22Rv1 (cell line): ENCODE measurements around the gene GAL3ST1.

ENCODE experiments used
- ZFX ChIP-seq: fragments of 450-650 bp; IDR thresholded peaks from 2 replicates; pipeline ENCODE4 v1.6.1; 2017; ENCODE audit warnings: antibody characterized with exemption, borderline replicate concordance
- TF ChIP-seq, protein P1 (sequence below): fragments of 450-650 bp; IDR thresholded peaks from 2 replicates; pipeline ENCODE4 v1.5.1; 2017; ENCODE audit warnings: mild to moderate bottlenecking

DNA sequence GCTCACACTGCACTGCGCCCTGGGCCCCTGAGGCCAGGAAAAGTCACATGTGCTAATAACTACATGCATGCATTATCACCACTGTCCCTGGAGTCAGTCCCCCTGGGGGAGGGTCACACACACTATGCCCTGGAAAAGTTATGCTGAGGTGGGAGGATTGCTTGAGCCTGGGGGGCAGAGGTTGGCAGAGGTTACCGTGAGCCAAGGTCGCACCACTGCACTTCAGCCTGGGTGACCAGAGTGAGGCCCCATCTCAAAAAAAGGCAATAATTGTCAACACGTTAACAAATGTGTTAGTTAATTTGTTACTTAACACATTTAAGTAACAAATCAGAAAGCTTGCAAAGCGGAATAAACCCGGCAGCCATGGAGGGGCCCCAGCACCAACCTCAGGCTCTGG is 14.6 kb downstream of the GAL3ST1 start:
- TF ChIP-seq, protein P1, sequence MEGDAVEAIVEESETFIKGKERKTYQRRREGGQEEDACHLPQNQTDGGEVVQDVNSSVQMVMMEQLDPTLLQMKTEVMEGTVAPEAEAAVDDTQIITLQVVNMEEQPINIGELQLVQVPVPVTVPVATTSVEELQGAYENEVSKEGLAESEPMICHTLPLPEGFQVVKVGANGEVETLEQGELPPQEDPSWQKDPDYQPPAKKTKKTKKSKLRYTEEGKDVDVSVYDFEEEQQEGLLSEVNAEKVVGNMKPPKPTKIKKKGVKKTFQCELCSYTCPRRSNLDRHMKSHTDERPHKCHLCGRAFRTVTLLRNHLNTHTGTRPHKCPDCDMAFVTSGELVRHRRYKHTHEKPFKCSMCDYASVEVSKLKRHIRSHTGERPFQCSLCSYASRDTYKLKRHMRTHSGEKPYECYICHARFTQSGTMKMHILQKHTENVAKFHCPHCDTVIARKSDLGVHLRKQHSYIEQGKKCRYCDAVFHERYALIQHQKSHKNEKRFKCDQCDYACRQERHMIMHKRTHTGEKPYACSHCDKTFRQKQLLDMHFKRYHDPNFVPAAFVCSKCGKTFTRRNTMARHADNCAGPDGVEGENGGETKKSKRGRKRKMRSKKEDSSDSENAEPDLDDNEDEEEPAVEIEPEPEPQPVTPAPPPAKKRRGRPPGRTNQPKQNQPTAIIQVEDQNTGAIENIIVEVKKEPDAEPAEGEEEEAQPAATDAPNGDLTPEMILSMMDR = no peak
- TF ChIP-seq ZFX = no peak
